ENCODE data around the gene CD40. TPM values are rescaled to one million over a fixed set of nuclear protein-coding genes. Genes with fewer than 3 reads are reported as not detected.

The CD40 gene
- total RNA-seq, 1 donor from 2014 or later: 57.6 TPM

- no peaks in the 10 kb centered on the region for H3K36me3 ChIP-seq (ENCODE audit: control insufficient read depth, insufficient read depth, low read length)
- DNase-seq (ENCODE audit: low read depth): no peak
- no peak for TF ChIP-seq CTCF (IDR thresholded peaks at IDR 0.05; ENCODE audit: insufficient read depth, low read length, poor library complexity, severe bottlenecking)
- H3K27me3 ChIP-seq (ENCODE audit: control insufficient read depth, insufficient read depth, low read length): peaks cover 14% of the 10 kb centered on the region
- no peak overlapping the region for H3K4me3 ChIP-seq (ENCODE audit: low read depth, low read length)
These were observed 9.1 kb upstream of the CD40 start for GRCh38 chr20:46108976-46109375.

GRCh38 chr20:46111028-46111835 lies 6.9 kb upstream of the CD40 start:
- Histone ChIP-seq H3K27me3 (ENCODE audit: control insufficient read depth, insufficient read depth, low read length) (peaks cover 12% of the 10 kb centered on the region), H3K4me3 (ENCODE audit: low read depth, low read length) (no peak overlapping the region), H3K36me3 (ENCODE audit: control insufficient read depth, insufficient read depth, low read length) (no peaks in the 10 kb centered on the region)
- no peak for TF ChIP-seq CTCF (IDR thresholded peaks at IDR 0.05; ENCODE audit: insufficient read depth, low read length, poor library complexity, severe bottlenecking)
- DNase-seq (ENCODE audit: low read depth): no peak

- no peak for DNase-seq (ENCODE audit: low read depth)
- no peaks in the 10 kb centered on the region for H3K36me3 ChIP-seq (ENCODE audit: control insufficient read depth, insufficient read depth, low read length)
- H3K27me3 ChIP-seq (ENCODE audit: control insufficient read depth, insufficient read depth, low read length): peaks cover 12% of the 10 kb centered on the region
- no peak overlapping the region for H3K4me3 ChIP-seq (ENCODE audit: low read depth, low read length)
- no peak for TF ChIP-seq CTCF (IDR thresholded peaks at IDR 0.05; ENCODE audit: insufficient read depth, low read length, poor library complexity, severe bottlenecking)
These were observed 6.3 kb upstream of the CD40 start for GRCh38 chr20:46111836-46112212.

- no peak for DNase-seq (ENCODE audit: low read depth)
- Histone ChIP-seq H3K27me3 (ENCODE audit: control insufficient read depth, insufficient read depth, low read length) (peaks cover 12% of the 10 kb centered on the region), H3K36me3 (ENCODE audit: control insufficient read depth, insufficient read depth, low read length) (no peaks in the 10 kb centered on the region), H3K4me3 (ENCODE audit: low read depth, low read length) (no peak overlapping the region)
- no peak for TF ChIP-seq CTCF (IDR thresholded peaks at IDR 0.05; ENCODE audit: insufficient read depth, low read length, poor library complexity, severe bottlenecking)
These were observed 5.5 kb upstream of the CD40 start for GRCh38 chr20:46112430-46113112.

GRCh38 chr20:46113113-46113470 lies 5.0 kb upstream of the CD40 start:
- peaks cover 12% of the 10 kb centered on the region for H3K27me3 ChIP-seq (ENCODE audit: control insufficient read depth, insufficient read depth, low read length)
- no peaks in the 10 kb centered on the region for H3K36me3 ChIP-seq (ENCODE audit: control insufficient read depth, insufficient read depth, low read length)
- DNase-seq (ENCODE audit: low read depth): no peak
- H3K4me3 ChIP-seq (ENCODE audit: low read depth, low read length): no peak overlapping the region
- TF ChIP-seq CTCF (IDR thresholded peaks at IDR 0.05; ENCODE audit: insufficient read depth, low read length, poor library complexity, severe bottlenecking): no peak
